Measurements from ENCODE around the gene VPS52. TPM values are rescaled to one million over a fixed set of nuclear protein-coding genes. Genes with fewer than 3 reads are reported as not detected.

VPS52 gene
- total RNA-seq, 1 experiment from 2014 or later: 58.2 TPM

- Histone ChIP-seq H3K4me2 (ENCODE audit: low read length) (peak overlapping the region; percentile 87), H3K4me1 (ENCODE audit: control insufficient read depth in 1 of 2, insufficient read depth in 2 of 2, low read length in 2 of 2) (peaks cover 39 to 71% of the 10 kb centered on the region in 2 experiments), H3K9me3 (ENCODE audit: control insufficient read depth in 1 of 2, insufficient read depth in 1 of 2, low read depth in 1 of 2, low read length in 2 of 2) (no peaks in the 10 kb centered on the region), H2AFZ (ENCODE audit: low read depth, low read length, poor library complexity, severe bottlenecking) (no peak overlapping the region), H3K9me2 (ENCODE audit: insufficient read depth) (no peaks in the 10 kb centered on the region), H3K36me3 (ENCODE audit: control insufficient read depth in 1 of 2, insufficient read depth in 2 of 2, low read length in 2 of 2) (peaks cover 22 to 29% of the 10 kb centered on the region in 2 experiments; a peak in 3 of 4 replicates), H4K20me1 (ENCODE audit: insufficient read depth) (no peaks in the 10 kb centered on the region), H3K79me2 (ENCODE audit: insufficient read depth, low read length) (peaks cover 49% of the 10 kb centered on the region), H3K27me3 (ENCODE audit: insufficient read depth, low read length) (no peaks in the 10 kb centered on the region), H3K27ac (ENCODE audit: low read depth, low read length) (no peak overlapping the region), H3K4me3 (replicated peaks in 1 of 2; ENCODE audit: low read depth in 1 of 2, low read length in 2 of 2) (peak overlapping the region; percentile 55 to 63), H3K9ac (ENCODE audit: low read length) (peak overlapping the region; percentile 61; the same call in 1 of the 2 replicates)
- ATAC-seq (no peak), DNase-seq (ENCODE audit: low read depth, low spot score) (no peak)
- BruUV-seq (replicated peaks): no TSS peak
- intact Hi-C loops (cut with micrococcal nuclease): no loop called here
- CTCF ChIA-PET: interaction anchor here (1.0 to 1.8 kb wide), 6 partner anchors 16 to 192 kb away, joined by 3 to 10 read pairs (median 4); partner anchors contain the start of genes B3GALT4 and RGL2
- RAD21 ChIA-PET (ENCODE audit: low non-redundant PET in 1 of 2, low total read pairs in 2 of 2, uncharacterized antibody in 2 of 2, unreplicated experiment in 2 of 2): no interaction called here
- TF ChIP-seq RAD21 (IDR thresholded peaks at IDR 0.05; ENCODE audit: low read depth): no peak
- TF ChIP-seq, protein P1, sequence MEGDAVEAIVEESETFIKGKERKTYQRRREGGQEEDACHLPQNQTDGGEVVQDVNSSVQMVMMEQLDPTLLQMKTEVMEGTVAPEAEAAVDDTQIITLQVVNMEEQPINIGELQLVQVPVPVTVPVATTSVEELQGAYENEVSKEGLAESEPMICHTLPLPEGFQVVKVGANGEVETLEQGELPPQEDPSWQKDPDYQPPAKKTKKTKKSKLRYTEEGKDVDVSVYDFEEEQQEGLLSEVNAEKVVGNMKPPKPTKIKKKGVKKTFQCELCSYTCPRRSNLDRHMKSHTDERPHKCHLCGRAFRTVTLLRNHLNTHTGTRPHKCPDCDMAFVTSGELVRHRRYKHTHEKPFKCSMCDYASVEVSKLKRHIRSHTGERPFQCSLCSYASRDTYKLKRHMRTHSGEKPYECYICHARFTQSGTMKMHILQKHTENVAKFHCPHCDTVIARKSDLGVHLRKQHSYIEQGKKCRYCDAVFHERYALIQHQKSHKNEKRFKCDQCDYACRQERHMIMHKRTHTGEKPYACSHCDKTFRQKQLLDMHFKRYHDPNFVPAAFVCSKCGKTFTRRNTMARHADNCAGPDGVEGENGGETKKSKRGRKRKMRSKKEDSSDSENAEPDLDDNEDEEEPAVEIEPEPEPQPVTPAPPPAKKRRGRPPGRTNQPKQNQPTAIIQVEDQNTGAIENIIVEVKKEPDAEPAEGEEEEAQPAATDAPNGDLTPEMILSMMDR (IDR thresholded peaks at IDR 0.05 in 2 of 3, conservative IDR thresholded peaks at IDR 0.05 in 1 of 3; ENCODE audit: borderline replicate concordance in 1 of 3, insufficient read depth in 1 of 3, low read depth in 2 of 3, low read length in 2 of 3): no peak
- no peak for TF ChIP-seq CBX3 (IDR thresholded peaks at IDR 0.05; ENCODE audit: low read depth)
- no peak for TF ChIP-seq FOSL1 (IDR thresholded peaks at IDR 0.05; ENCODE audit: low read depth)
- no peak for TF ChIP-seq ZNF274 (IDR thresholded peaks at IDR 0.05; ENCODE audit: low read depth, low read length)
- TF ChIP-seq, protein P2, sequence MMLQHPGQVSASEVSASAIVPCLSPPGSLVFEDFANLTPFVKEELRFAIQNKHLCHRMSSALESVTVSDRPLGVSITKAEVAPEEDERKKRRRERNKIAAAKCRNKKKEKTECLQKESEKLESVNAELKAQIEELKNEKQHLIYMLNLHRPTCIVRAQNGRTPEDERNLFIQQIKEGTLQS (IDR thresholded peaks at IDR 0.05): no peak
- TF ChIP-seq SIN3A (IDR thresholded peaks at IDR 0.05; ENCODE audit: low read depth): no peak
- TF ChIP-seq ZFX (IDR thresholded peaks at IDR 0.05): no peak
- TF ChIP-seq TCF7L2 (IDR thresholded peaks at IDR 0.05; ENCODE audit: borderline replicate concordance, extremely low read depth, insufficient read depth, insufficient read length): no peak
- TF ChIP-seq EZH2phosphoT487 (IDR thresholded peaks at IDR 0.05; ENCODE audit: borderline replicate concordance): no peak
- no peak for TF ChIP-seq EZH2 (IDR thresholded peaks at IDR 0.05)
- TF ChIP-seq POLR2A (IDR thresholded peaks at IDR 0.05; ENCODE audit: borderline replicate concordance, extremely low read depth, insufficient read depth, insufficient read length): no peak
- POLR2A ChIA-PET: interaction anchor here (0.6 to 2.3 kb wide), 13 partner anchors 9 to 1122 kb away, joined by 3 to 13 read pairs (median 5); partner anchors contain the start of genes B3GALT4, PFDN6, PHF1 and RGL2
Measured at GRCh38 chr6:33317419-33317668, 45.7 kb upstream of the VPS52 start.

All from HCT116 (cell line).